ENCODE data around the gene PHB1.

The PHB1 gene

DNA sequence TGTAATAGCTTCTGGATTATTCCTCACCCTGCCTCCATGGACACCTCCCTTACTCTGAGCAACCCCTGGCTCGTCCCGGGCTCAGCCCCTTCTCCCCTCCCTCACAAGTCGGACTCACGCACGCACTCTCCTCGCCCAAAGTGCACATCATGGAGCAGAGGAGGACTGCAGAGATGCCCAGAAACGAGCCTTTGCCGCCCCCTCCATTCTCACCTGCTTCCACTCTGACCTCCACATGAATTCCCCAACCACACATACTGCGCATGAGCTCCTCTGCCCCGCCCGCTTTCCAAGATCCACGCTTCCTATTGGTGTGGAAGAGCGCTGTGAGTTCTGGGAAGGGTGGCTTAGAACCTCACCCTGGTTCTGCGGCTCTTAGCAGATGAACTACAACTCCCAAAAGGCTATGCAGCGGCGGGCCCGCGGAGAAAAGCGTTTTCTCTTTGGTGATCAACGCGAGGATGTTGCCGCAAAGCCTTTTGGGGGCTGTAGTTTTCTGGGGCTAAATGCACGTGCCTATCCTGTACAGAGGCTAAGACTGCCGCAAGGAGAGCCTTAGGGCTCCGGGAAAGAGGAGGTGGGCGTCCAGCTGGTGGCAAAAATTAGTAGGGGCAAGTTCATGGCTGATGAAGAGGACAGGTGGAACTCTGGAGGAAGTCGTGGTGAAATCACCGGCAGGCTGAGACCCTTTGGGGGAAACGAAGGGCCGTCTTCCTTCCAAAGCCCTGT is at the start of gene PHB1:
TSS of gene PHB1 (minus strand) at position 261 of the 729 bp plus-strand sequence. CDS start 1,618 bp downstream, outside the sequence.
- peak within 1 kb of the TSS; percentile 90 for H3K4me3 ChIP-seq (replicated peaks; ENCODE audit: low read depth, low read length)
- DNase-seq (ENCODE audit: extremely low read depth, low read depth): peak; percentile 97
- TF ChIP-seq CTCF (IDR thresholded peaks at IDR 0.05; ENCODE audit: low read depth, low read length, missing control alignments): no peak

DNA sequence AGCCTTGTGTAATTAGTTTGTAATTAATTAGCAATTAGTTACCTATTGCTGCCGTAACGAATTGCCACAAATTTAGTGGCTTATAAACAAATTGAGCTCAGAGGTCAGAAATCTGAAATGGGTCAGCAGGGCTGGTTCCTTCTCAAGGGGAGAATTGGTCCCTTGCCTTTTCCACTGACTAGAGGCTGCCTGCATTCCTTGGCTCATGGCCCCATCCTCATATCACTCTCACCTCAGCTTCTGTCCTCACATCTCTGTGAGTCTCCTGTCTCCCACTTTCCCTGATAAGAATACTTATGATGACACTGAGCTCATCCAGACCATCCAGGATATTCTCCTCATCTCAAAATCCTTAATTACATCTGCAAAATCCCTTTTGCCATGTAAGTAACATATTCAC is 49.4 kb upstream of the PHB1 start:
- TF ChIP-seq CTCF (IDR thresholded peaks at IDR 0.05; ENCODE audit: low read depth, low read length, missing control alignments): no peak
- no peak for DNase-seq (ENCODE audit: extremely low read depth, low read depth)
- H3K4me3 ChIP-seq (replicated peaks; ENCODE audit: low read depth, low read length): no peak overlapping the region

- no peak for DNase-seq (ENCODE audit: extremely low read depth, low read depth)
- no peak for TF ChIP-seq CTCF (IDR thresholded peaks at IDR 0.05; ENCODE audit: low read depth, low read length, missing control alignments)
- H3K4me3 ChIP-seq (replicated peaks; ENCODE audit: low read depth, low read length): no peak overlapping the region
These were observed 46.9 kb upstream of the PHB1 start for GRCh38 chr17:49461580-49461979.

- no peak for DNase-seq (ENCODE audit: extremely low read depth, low read depth)
- H3K4me3 ChIP-seq (replicated peaks; ENCODE audit: low read depth, low read length): no peak overlapping the region
- no peak for TF ChIP-seq CTCF (IDR thresholded peaks at IDR 0.05; ENCODE audit: low read depth, low read length, missing control alignments)
These were observed 45.7 kb upstream of the PHB1 start for GRCh38 chr17:49460401-49460800.

- no peak for TF ChIP-seq CTCF (IDR thresholded peaks at IDR 0.05; ENCODE audit: low read depth, low read length, missing control alignments)
- no peak for DNase-seq (ENCODE audit: extremely low read depth, low read depth)
- H3K4me3 ChIP-seq (replicated peaks; ENCODE audit: low read depth, low read length): no peak overlapping the region
These were observed 44.8 kb upstream of the PHB1 start for GRCh38 chr17:49459401-49459984.

GRCh38 chr17:49457564-49458535 is 43.2 kb upstream of the PHB1 start:
- no peak overlapping the region for H3K4me3 ChIP-seq (replicated peaks; ENCODE audit: low read depth, low read length)
- DNase-seq (ENCODE audit: extremely low read depth, low read depth): no peak
- no peak for TF ChIP-seq CTCF (IDR thresholded peaks at IDR 0.05; ENCODE audit: low read depth, low read length, missing control alignments)

Measured in HFF-Myc (cell line).